PC-9 (cell line): ENCODE data around the gene APC.

Source experiments
- EZH2 ChIP-seq: fragments of 200-600 bp; sonication (generic); IDR thresholded peaks from 2 replicates; pipeline ENCODE4 v1.8.0; 2017; ENCODE audit warnings: antibody characterized with exemption, low read depth
- TF ChIP-seq, protein P1 (sequence below): fragments of 200-600 bp; sonication (generic); conservative IDR thresholded peaks from 2 replicates; pipeline ENCODE4 v1.6.1; 2017; ENCODE audit warnings: mixed run types, antibody characterized with exemption, mild to moderate bottlenecking, moderate library complexity

DNA sequence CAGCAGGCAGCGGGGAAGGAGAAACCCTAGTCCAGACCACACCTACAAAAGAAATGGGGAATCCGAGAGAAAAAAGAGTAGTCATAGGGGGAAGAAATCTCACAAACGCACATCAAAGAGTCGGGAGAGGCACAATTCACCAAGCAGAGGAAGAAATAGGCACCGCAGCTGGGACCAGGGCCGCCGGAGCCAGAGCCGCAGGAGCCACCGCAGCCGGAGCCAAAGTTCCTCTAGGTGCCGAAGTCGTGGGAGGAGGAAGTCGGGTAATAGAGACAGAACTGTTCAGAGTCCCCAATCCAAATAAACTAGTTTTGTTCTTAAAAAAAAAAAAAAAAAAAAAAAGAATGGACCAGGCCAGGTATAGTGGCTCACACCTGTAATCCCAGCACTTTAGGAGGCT lies 155.1 kb downstream of the APC start:
- TF ChIP-seq, protein P1, sequence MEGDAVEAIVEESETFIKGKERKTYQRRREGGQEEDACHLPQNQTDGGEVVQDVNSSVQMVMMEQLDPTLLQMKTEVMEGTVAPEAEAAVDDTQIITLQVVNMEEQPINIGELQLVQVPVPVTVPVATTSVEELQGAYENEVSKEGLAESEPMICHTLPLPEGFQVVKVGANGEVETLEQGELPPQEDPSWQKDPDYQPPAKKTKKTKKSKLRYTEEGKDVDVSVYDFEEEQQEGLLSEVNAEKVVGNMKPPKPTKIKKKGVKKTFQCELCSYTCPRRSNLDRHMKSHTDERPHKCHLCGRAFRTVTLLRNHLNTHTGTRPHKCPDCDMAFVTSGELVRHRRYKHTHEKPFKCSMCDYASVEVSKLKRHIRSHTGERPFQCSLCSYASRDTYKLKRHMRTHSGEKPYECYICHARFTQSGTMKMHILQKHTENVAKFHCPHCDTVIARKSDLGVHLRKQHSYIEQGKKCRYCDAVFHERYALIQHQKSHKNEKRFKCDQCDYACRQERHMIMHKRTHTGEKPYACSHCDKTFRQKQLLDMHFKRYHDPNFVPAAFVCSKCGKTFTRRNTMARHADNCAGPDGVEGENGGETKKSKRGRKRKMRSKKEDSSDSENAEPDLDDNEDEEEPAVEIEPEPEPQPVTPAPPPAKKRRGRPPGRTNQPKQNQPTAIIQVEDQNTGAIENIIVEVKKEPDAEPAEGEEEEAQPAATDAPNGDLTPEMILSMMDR, result no peak
- no peak for TF ChIP-seq EZH2
